GM21825 (cell line): ENCODE data around the gene SPDYE6.
A peak's percentile ranks its signal among the peaks of the same experiment; 100 is the strongest.
"Not testable (repeated sequence)": the region's sequence is repeated elsewhere in the genome, so short reads cannot be mapped to it uniquely, and the experiment has no call there.

Source experiments
- ATAC-seq: cut with Tn5 transposase; IDR thresholded peaks from one replicate; pipeline ENCODE4 v1.9.1; 2021; ENCODE audit warnings: mild to moderate bottlenecking, moderate library complexity; ENCODE audit not compliant: unreplicated experiment

Gene SPDYE6

GRCh38 chr7:102364394-102364886 is 8.2 kb upstream of the SPDYE6 start:
- not testable (repeated sequence) for ATAC-seq

- peak; percentile 99 for ATAC-seq
These were observed 7.5 kb upstream of the SPDYE6 start for GRCh38 chr7:102363549-102364393.

DNA sequence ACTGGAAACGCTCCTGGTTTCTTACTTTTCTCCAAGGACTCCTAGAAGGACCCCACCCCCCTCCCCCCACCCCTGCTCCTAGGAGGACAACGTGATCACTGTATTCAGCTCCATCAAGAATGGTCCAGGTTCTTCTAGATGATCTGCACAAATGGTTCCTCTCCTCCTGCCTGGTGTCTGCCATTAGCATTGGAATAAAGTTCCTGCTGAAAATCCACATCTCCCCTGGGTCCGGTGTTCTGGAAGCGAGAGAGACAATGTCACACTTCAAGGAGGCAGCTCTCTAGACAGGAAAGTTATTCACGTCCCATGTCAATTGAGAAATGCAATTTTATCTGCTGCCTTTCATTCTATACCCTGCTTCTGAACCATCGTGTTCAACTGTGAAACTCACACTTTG is 9.3 kb downstream of the SPDYE6 start:
- ATAC-seq = not testable (repeated sequence)

- not testable (repeated sequence) for ATAC-seq
These were observed 15.5 kb downstream of the SPDYE6 start for GRCh38 chr7:102340599-102341368.

- ATAC-seq = not testable (repeated sequence)
These were observed 18.8 kb downstream of the SPDYE6 start for GRCh38 chr7:102337420-102337819.

DNA sequence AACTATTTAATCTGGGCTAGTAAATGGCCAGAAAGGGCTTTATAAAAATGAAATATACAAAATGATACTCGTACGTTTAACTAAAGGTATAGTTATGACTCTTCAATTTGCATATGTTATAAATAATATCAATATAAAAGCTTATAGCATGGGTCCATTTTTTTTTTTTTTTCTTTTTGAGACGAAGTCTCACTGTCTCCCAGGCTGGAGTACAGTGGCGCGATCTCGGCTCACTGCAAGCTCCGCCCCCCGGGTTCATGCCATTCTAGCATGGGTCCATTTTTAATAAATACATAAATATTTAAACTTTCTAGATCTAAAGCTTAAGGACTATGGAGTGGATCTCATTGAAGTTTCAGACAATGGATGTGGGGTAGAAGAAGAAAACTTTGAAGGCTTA is 19.2 kb downstream of the SPDYE6 start:
- ATAC-seq = not testable (repeated sequence)

- not testable (repeated sequence) for ATAC-seq
These were observed 20.7 kb downstream of the SPDYE6 start for GRCh38 chr7:102335574-102335973.

DNA sequence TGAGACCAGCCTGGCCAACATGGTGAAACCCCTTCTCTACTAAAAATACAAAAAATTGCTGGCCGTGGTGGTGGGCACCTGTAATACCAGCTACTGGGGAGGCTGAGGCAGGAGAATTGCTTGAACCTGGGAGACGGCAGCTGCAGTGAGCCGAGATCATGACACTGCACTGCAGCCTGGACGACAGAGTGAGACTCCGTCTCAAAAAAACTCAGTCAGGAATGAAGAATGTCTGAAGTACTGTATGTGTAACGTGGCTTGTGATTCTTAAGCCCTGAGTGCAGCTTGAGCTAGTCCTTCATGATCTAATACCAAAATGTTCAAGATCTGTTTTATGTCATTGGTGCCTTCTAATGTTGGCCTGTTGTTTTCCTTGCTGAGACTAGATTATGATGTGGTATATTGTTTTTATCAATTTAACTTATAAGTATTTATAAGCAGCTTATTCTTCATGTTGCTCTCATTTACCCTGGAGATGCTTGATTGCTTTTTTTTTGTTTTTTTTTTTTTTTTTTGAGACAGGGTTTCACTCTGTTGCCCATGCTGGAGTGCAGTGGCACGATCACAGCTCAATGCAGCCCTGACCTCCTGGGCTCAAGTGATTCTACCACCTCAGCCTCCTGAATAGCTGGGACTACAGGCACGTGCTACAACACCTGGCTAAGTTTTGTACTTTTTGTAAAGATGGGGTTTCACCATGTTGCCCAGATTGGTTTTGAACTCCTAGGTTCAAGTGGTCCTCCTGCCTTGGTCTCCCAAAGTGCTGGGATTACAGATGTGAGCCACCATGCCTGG is 25.4 kb downstream of the SPDYE6 start:
- ATAC-seq = not testable (repeated sequence)

- ATAC-seq = not testable (repeated sequence)
These were observed 26.9 kb downstream of the SPDYE6 start for GRCh38 chr7:102329366-102329765.

- ATAC-seq = not testable (repeated sequence)
These were observed 27.4 kb downstream of the SPDYE6 start for GRCh38 chr7:102328863-102329262.

DNA sequence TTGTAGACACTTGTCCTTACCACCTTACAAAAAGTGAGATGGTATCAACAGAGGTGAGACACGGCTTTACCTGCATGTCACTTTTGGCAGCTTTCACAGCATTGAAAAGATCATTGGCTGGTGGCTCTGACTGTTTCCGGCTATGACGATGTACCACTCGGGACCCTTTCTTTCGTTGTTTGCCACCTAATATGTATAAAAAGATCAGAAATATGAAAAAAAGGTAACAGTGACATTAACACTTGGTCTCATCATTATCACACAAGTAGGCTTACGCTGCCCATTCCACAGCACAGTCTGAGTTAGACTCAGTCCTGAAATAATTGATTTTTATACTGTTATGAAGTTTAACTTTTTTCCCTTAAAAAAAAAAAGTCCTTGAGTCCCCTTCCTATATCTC is 29.1 kb downstream of the SPDYE6 start:
- not testable (repeated sequence) for ATAC-seq

DNA sequence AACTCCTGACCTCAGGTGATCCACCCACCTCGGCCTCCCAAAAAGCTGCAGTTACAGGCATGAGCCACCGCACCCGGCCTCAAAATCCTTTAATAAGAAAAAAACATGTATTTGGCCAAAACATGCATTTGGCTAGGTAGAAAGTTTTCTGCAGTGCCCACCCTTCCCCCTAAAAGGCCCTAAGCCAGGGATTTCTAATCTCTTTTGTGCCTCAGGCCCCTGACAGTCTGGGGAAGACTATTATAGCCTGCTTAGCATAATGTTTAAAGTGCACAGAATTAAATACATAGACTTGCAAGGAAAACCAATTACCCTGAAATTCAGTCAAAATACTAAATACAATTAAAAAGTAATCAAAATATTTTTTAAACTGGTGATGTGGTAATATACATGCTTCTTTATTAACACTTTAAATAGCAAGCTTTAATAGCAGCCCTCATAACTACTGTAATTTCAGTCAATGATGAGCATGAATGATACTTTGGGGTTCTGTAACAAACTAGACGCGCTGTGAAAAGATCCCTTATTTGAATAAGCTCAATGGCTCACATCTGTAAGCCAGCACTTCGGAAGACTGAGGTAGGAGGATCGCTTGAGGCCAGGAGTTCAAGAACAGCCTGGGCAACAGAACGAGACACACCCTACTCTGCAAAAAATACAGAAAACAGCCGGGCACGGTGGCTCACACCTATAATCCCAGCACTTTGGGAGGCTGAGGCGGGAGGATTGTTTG is 29.9 kb downstream of the SPDYE6 start:
- ATAC-seq = no peak

DNA sequence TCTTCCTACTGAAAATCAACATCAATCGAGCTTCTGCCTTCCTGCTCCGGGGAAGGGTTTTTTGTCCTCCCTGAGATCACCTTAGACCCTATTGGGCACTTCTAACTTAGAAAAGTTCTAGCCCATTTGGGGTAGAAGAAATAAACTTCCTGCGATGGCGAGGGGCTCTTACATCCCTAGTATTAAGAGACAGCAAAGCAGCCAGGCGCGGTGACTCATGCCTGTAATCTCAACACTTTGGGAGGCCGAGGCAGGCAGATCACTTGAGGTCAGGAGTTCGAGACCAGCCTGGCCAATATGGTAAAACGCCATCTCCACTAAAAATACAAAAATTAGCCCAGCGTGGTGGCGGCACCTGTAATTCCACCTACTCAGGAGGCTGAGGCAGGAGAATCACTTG is 31.1 kb downstream of the SPDYE6 start:
- not testable (repeated sequence) for ATAC-seq

DNA sequence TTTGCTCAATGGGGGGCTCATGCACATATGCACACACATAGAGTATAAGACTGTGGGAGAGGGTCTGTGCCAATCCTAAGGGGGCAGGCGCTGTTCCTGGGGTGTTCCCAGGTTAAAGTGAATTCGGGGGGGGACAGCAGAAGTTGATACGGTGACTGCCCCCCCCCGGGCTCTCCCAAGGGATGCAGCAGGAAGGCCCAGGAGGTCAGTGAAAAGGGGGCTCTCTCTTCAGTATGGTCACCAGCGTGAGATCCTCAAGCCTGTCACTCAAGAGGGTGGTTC is 32.4 kb downstream of the SPDYE6 start:
- no peak for ATAC-seq

DNA sequence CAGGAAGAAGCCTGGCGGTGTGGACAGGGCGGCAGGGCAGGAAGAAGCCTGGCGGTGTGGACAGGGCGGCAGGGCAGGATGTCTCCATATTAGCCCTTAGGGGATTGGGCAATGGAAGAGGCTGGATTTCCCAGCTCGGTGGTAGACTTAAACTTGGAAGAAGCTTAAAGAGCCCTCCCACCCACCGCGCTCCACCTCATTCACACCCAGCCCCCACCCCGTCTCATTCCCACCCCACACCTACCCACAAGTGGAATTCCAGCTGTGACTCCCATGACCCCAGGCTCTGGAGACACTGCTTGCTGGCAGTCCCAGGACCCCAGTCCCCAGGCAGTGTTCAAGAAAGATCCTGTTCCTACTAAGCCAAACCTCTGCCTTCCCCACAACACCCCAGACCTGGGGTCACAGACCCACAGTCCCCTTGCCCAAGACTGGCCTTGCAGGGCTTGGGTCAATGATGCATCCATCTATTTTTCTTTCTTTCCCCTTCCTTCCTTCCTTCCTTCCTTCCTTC is 34.0 kb downstream of the SPDYE6 start:
- no peak for ATAC-seq

DNA sequence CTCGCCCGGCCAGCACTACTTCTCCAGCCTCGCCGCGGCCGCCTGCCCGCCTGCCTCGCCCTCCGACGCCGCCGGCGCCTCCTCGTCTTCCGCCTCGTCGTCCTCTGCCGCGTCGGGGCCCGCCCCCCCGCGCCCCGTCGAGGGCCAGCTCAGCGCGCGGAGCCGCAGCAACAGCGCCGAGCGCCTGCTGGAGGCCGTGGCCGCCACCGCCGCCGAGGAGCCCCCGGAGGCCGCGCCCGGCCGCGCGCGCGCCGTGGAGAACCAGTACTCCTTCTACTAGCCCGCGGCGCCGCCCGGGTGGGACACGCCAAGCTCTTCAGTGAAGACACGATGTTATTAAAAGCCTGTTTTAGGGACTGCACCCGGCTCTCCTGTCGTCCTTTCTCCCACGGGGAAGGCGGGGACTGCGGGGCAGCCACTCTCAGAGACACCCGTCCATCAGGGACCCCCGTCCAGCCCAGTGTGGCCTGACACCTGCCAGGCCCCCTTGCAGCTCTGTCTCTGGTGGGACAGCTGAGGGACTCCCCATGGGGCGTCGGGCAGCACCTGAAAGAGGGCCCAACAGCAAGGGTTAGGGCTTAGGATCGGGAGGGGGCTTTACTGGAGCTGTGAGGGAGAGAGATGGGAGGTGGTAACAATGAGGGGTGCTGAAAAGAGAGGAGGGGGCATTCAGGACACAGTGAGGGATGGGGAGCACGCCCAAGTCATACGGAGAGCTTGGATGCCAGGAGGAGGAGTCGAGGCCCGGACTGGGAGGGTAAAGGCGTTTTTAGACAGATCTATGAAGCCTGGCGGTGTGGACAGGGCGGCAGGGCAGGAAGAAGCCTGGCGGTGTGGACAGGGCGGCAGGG is 34.7 kb downstream of the SPDYE6 start:
- no peak for ATAC-seq

- ATAC-seq = no peak
These were observed 35.5 kb downstream of the SPDYE6 start for GRCh38 chr7:102320601-102321350.

DNA sequence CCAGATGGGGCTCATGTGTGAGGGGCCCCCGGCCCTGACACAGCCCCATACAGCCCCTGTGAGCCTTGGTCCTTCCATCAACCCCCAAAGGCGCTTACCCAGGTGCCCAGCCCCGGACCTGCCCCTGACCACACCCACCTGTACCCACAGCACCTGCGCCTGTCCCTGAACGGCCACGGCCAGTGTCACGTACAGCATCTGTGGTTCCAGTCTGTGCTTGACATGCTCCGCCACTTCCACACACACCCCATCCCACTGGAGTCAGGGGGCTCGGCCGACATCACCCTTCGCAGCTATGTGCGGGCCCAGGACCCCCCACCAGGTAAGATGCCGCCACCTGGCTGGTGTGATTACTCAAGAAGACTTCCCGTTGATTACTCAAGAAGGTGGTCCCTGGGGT is 36.1 kb downstream of the SPDYE6 start:
- ATAC-seq = no peak

DNA sequence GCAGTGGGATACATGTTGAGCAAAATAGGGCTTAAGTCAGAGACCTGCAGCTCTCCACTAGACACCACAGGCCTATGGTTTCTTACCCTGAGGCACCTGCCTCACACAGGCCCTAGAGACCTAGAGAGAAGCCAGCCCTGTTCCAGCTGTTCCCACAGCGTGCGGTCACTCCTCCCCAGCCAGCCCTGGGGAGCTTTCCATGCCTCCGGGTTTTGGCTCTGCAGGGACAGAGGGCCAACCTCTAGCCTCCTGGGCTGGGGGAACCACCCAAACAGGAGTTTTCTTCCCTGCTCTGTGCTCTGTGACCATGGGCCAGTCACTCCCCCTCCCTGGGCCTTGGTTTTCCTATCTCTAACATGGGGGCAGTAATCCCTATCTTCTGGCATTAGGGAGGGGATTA is 36.6 kb downstream of the SPDYE6 start:
- ATAC-seq = no peak
